Measurements from ENCODE around the gene TCN2.

- peak; percentile 88 to 96 (median 94) for TF ChIP-seq CTCF (IDR thresholded peaks at IDR 0.05)
- TF ChIP-seq POLR2A (IDR thresholded peaks at IDR 0.05), result no peak
Measured at GRCh38 chr22:30634471-30635233, 27.7 kb downstream of the TCN2 start.

Data from thyroid gland (tissue), 4 donors.